Measurements from ENCODE around the gene TCERG1L.

Gene TCERG1L

GRCh38 chr10:131090761-131091661 lies 220.5 kb downstream of the TCERG1L start:
- TF ChIP-seq CTCF (IDR thresholded peaks at IDR 0.05; ENCODE audit: low read depth, low read length) = no peak
- in situ Hi-C loops (cut with HindIII; ENCODE audit: low sequenced_read_pairs) = no loop called here

GRCh38 chr10:131089861-131090260 lies 221.7 kb downstream of the TCERG1L start:
- no peak overlapping the region for H3K4me3 ChIP-seq (ENCODE audit: low read depth, low read length)
- no peak for TF ChIP-seq CTCF (IDR thresholded peaks at IDR 0.05; ENCODE audit: low read depth, low read length)
- DNase-seq (ENCODE audit: low read depth, low spot score) = no peak
- in situ Hi-C loops (cut with HindIII; ENCODE audit: low sequenced_read_pairs) = no loop called here

More at GRCh38 chr10:131090761-131091661, 220.5 kb downstream of the TCERG1L start:
- H3K4me3 ChIP-seq (ENCODE audit: low read depth, low read length) = no peak overlapping the region
- no peak for DNase-seq (ENCODE audit: low read depth, low spot score)

GRCh38 chr10:131089150-131089549 lies 222.4 kb downstream of the TCERG1L start:
- DNase-seq (ENCODE audit: low read depth, low spot score) = no peak
- no peak overlapping the region for H3K4me3 ChIP-seq (ENCODE audit: low read depth, low read length)
- no peak for TF ChIP-seq CTCF (IDR thresholded peaks at IDR 0.05; ENCODE audit: low read depth, low read length)
- in situ Hi-C loops (cut with HindIII; ENCODE audit: low sequenced_read_pairs) = no loop called here

GRCh38 chr10:131088619-131089018 lies 222.9 kb downstream of the TCERG1L start:
- no peak for DNase-seq (ENCODE audit: low read depth, low spot score)
- no peak overlapping the region for H3K4me3 ChIP-seq (ENCODE audit: low read depth, low read length)
- in situ Hi-C loops (cut with HindIII; ENCODE audit: low sequenced_read_pairs) = no loop called here
- no peak for TF ChIP-seq CTCF (IDR thresholded peaks at IDR 0.05; ENCODE audit: low read depth, low read length)

- in situ Hi-C loops (cut with HindIII; ENCODE audit: low sequenced_read_pairs) = no loop called here
- no peak for TF ChIP-seq CTCF (IDR thresholded peaks at IDR 0.05; ENCODE audit: low read depth, low read length)
- DNase-seq (ENCODE audit: low read depth, low spot score) = no peak
- no peak overlapping the region for H3K4me3 ChIP-seq (ENCODE audit: low read depth, low read length)
Observed at GRCh38 chr10:131087464-131088215, 223.9 kb downstream of the TCERG1L start.

- no peak for DNase-seq (ENCODE audit: low read depth, low spot score)
- in situ Hi-C loops (cut with HindIII; ENCODE audit: low sequenced_read_pairs) = no loop called here
- H3K4me3 ChIP-seq (ENCODE audit: low read depth, low read length) = no peak overlapping the region
- no peak for TF ChIP-seq CTCF (IDR thresholded peaks at IDR 0.05; ENCODE audit: low read depth, low read length)
Observed at GRCh38 chr10:131086511-131086910, 225.0 kb downstream of the TCERG1L start.
